Activated B cell treated with CpG ODN at 0.5 μM for 24 hours (primary cell): Measurements from ENCODE around the gene PRPF38A. TPM values are rescaled to one million over a fixed set of nuclear protein-coding genes. Genes with fewer than 3 reads are reported as not detected.

Experiments
- ATAC-seq: fragments of 200-7000 bp; cut with Tn5 transposase; one replicate; pipeline ENCODE4 v1.10.0; 2021; ENCODE audit warnings: low read depth, mild to moderate bottlenecking, moderate library complexity
- CTCF ChIA-PET: fragments of 350-600 bp; sonication (Branson Sonifier 250); formaldehyde crosslinking; loops from one replicate; lab custom pipeline; 2021; ENCODE audit warnings: antibody characterized with exemption; lab: Charles Lee
- POLR2A ChIA-PET: fragments of 350-600 bp; sonication (Branson Sonifier 250); formaldehyde crosslinking; loops from one replicate; lab custom pipeline; 2021; ENCODE audit warnings: antibody characterized with exemption; lab: Charles Lee
- DNase-seq: peaks from one replicate; pipeline ENCODE4 v3.0.0; 2022
- H3K27ac Mint-ChIP-seq: one replicate; pipeline ENCODE4 v1.8.0; 2020; ENCODE audit warnings: mixed read lengths
- H3K27me3 Mint-ChIP-seq: one replicate; pipeline ENCODE4 v1.8.0; 2021; ENCODE audit warnings: mixed read lengths
- H3K36me3 Mint-ChIP-seq: one replicate; pipeline ENCODE4 v1.8.0; 2021; ENCODE audit warnings: low read depth, mixed read lengths
- H3K4me1 Mint-ChIP-seq: one replicate; pipeline ENCODE4 v1.8.0; 2021; ENCODE audit warnings: mixed read lengths
- H3K4me3 Mint-ChIP-seq: one replicate; pipeline ENCODE4 v1.8.0; 2020; ENCODE audit warnings: mild to moderate bottlenecking, mixed read lengths
- H3K9me3 Mint-ChIP-seq: one replicate; pipeline ENCODE4 v1.8.0; 2020; ENCODE audit warnings: mixed read lengths
- CTCF ChIP-seq: fragments of 200-600 bp; IDR thresholded peaks from one replicate; pipeline ENCODE4 v1.8.0; 2022; ENCODE audit warnings: antibody characterized with exemption, mild to moderate bottlenecking
- intact Hi-C: fragments of 100-400 bp; cut with micrococcal nuclease; formaldehyde crosslinking; loops from one replicate; pipeline ENCODE4 v1.15.1; 2024
- total RNA-seq: library from RNA; stranded (reverse); gene quantifications from 2 replicates; pipeline ENCODE4 v1.2.3, GENCODE V29; 2022

PRPF38A gene
- total RNA-seq, 1 donor from 2014 or later, result 78.4 TPM

DNA sequence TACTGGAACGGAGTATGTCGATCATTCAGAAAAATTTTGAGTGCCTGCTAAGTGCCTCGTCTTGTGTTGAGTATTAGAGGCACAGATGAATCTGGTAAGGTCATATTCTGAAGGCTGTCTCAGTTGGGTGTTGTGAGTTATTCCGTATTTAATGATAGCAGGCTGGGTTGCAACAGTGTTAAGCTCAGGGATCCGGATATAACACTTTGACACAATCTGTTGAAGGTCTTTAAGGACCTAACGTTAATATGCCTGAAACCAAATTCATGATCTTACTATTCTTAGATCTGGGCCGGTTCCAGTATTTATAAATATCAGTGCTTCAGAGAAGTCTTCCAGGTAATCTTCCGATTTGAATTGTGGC lies 555 bp downstream of the PRPF38A start:
- Mint-ChIP-seq H3K4me3 (peak overlapping the region; percentile 99), H3K27me3 (no peaks in the 10 kb centered on the region), H3K9me3 (no peaks in the 10 kb centered on the region), H3K36me3 (peaks cover 44% of the 10 kb centered on the region), H3K4me1 (peaks cover 32% of the 10 kb centered on the region), H3K27ac (peak overlapping the region; percentile 95)
- TF ChIP-seq CTCF, result no peak
- POLR2A ChIA-PET, result interaction anchor here (0.6 to 2.9 kb wide), 12 partner anchors 8 to 517 kb away, joined by 3 to 34 read pairs (median 5); partner anchors contain the start of genes CC2D1B, ECHDC2, KTI12 and SHISAL2A
- intact Hi-C loops, result loop anchor here (1.0 to 2.0 kb wide), 7 partner anchors 39 to 438 kb away; partner anchors contain the start of genes BTF3L4, CC2D1B and ZYG11B
- CTCF ChIA-PET, result interaction anchor here (1.0 to 2.9 kb wide), 3 partner anchors 30 to 298 kb away, joined by 3 to 10 read pairs (median 3); no protein-coding TSS in a partner anchor
- no peak for ATAC-seq
- no peak for DNase-seq

- no peak for DNase-seq
- H3K27me3 Mint-ChIP-seq, result no peaks in the 10 kb centered on the region
- no peaks in the 10 kb centered on the region for H3K4me1 Mint-ChIP-seq
- ChIA-PET CTCF (no interaction called here), POLR2A (interaction anchor here (1.3 kb wide), 1 partner anchor 9 kb away, joined by 5 read pairs; the partner anchor contains the start of genes ORC1 and PRPF38A)
- ATAC-seq, result no peak
- no peak for TF ChIP-seq CTCF
- H3K36me3 Mint-ChIP-seq, result peaks cover 83% of the 10 kb centered on the region
- H3K27ac Mint-ChIP-seq, result no peak overlapping the region
- intact Hi-C loops, result no loop called here
- H3K4me3 Mint-ChIP-seq, result no peak overlapping the region
- H3K9me3 Mint-ChIP-seq, result no peaks in the 10 kb centered on the region
These were observed 9.1 kb downstream of the PRPF38A start for GRCh38 chr1:52413410-52413989.

GRCh38 chr1:52414942-52415341 lies 10.5 kb downstream of the PRPF38A start:
- Mint-ChIP-seq H3K36me3 (peaks cover 83% of the 10 kb centered on the region), H3K9me3 (no peaks in the 10 kb centered on the region), H3K27ac (no peak overlapping the region), H3K27me3 (no peaks in the 10 kb centered on the region), H3K4me1 (no peaks in the 10 kb centered on the region), H3K4me3 (no peak overlapping the region)
- ChIA-PET CTCF (no interaction called here), POLR2A (interaction anchor here (0.6 to 0.7 kb wide), 2 partner anchors 79 to 369 kb away, joined by 3 to 11 read pairs; no protein-coding TSS in a partner anchor)
- no peak for ATAC-seq
- DNase-seq, result no peak
- intact Hi-C loops, result no loop called here
- no peak for TF ChIP-seq CTCF

DNA sequence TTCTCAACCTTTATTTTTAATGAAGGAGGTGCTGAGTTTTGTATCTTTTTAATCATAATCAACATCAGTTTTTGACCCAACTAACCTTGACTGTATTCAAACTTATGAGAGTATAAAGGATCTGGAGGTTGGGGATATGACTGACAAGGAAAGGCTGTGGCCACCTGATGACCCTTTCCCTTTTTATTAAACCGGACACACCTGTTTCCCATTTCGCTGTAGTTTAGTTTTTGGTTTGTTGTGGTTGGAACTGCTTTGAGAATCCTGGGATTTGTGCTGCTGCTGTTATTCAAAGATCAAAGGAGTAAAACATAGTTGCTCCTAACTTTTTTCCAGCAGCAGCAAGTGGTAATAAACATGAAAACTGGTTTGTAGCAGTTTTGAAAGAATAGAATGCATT lies 12.4 kb downstream of the PRPF38A start:
- Mint-ChIP-seq H3K4me1 (no peaks in the 10 kb centered on the region), H3K4me3 (no peak overlapping the region), H3K27ac (no peak overlapping the region), H3K9me3 (no peaks in the 10 kb centered on the region), H3K27me3 (no peaks in the 10 kb centered on the region), H3K36me3 (peaks cover 82% of the 10 kb centered on the region)
- ChIA-PET POLR2A (interaction anchor here (1.0 kb wide), 1 partner anchor 136 kb away, joined by 11 read pairs; the partner anchor contains the start of gene TUT4), CTCF (no interaction called here)
- ATAC-seq, result no peak
- TF ChIP-seq CTCF, result no peak
- no peak for DNase-seq
- intact Hi-C loops, result no loop called here

DNA sequence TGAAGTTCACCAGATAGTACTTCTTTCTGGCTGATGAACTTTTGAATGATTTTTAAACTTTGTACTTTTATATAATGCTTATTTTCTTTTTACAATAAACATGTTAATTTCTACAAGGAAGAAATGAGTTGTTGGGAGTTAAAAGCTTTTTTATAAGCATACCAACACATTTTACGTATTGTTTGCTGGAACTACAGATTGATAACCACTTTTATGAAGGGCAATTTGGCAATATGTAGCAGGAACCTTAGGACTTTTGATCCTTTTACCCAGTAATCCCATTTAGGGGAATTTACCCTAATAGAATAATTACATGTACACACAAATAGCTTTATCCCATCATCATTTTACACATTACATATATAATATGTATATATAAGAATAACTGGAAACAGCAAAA lies 16.3 kb downstream of the PRPF38A start:
- Mint-ChIP-seq H3K4me1 (peaks cover 14% of the 10 kb centered on the region), H3K9me3 (no peaks in the 10 kb centered on the region), H3K4me3 (no peak overlapping the region), H3K36me3 (peaks cover 79% of the 10 kb centered on the region), H3K27ac (no peak overlapping the region), H3K27me3 (no peaks in the 10 kb centered on the region)
- ATAC-seq (no peak), DNase-seq (no peak)
- no peak for TF ChIP-seq CTCF
- intact Hi-C loops, result loop anchor here (5.0 kb wide), 2 partner anchors 247 to 267 kb away; no protein-coding TSS in a partner anchor
- CTCF ChIA-PET, result no interaction called here
- POLR2A ChIA-PET, result no interaction called here
